A673 (cell line): ENCODE data around the gene TNS1.

Experiments
- CTCF ChIP-seq: fragments of 300-800, 200-600 bp; sonication (generic); conservative IDR thresholded peaks from 2 replicates; pipeline ENCODE4 v1.5.1; 2017; ENCODE audit warnings: low read depth, mild to moderate bottlenecking, antibody characterized with exemption, low read length, moderate library complexity, mixed read lengths
- EZH2 ChIP-seq: fragments of 200-600 bp; sonication (generic); IDR thresholded peaks from 2 replicates; pipeline ENCODE4 v1.6.1; 2017; ENCODE audit warnings: borderline replicate concordance, low read depth, mild to moderate bottlenecking, mixed read lengths, antibody characterized with exemption, low read length; ENCODE audit not compliant: poor library complexity, severe bottlenecking

GRCh38 chr2:217980591-217980990 lies 22.2 kb downstream of the TNS1 start:
- TF ChIP-seq CTCF (no peak), EZH2 (no peak)
